NCI-H1105 treated with DMSO at 0.1 percent for 48 hours (cell line): ENCODE results near the gene ANKRD44.
A peak's percentile ranks its signal among the peaks of the same experiment; 100 is the strongest.

ENCODE experiments used
- DNase-seq: peaks from one replicate; lab custom pipeline; 2025; lab: John Stamatoyannopoulos, UW

The ANKRD44 gene

DNA sequence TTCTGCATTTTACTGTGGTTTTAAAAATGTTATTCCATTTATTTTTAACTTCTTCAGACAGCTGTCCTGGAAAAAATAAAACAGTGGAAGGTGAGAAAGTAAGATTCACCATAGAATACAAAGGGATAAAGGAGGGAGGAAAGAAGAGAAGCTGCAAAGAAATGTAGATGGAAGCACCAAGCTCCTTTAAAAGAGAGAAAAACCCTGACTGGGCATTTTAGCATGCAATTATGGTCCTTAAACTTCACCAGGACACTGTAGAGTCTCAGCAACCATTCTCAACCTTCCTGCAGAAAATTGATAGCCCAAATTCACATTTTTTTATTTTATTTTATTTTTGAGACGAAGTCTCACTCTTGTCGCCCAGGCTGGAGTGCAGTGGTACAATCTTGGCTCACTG lies 11.6 kb upstream of the ANKRD44 start:
- no peak for DNase-seq

DNA sequence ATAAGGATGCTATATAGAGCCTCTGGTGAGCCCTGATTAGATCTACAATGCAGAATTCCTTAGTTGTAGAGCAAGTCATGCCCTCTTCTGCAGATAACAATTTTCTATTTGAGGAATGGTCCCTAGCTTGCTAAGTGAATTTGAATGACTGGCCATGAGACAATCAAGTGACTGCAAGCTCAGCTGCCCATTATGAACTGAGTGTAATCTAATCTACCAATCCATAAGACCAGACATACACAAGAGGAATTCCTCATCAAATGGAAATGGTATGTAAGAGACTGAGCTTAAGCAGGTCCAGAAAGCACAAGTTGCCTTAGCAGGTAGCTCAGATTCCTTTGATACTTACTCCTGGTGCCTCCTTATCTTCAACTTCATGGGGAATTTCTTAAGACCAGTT lies 4.8 kb upstream of the ANKRD44 start:
- DNase-seq, result no peak

DNA sequence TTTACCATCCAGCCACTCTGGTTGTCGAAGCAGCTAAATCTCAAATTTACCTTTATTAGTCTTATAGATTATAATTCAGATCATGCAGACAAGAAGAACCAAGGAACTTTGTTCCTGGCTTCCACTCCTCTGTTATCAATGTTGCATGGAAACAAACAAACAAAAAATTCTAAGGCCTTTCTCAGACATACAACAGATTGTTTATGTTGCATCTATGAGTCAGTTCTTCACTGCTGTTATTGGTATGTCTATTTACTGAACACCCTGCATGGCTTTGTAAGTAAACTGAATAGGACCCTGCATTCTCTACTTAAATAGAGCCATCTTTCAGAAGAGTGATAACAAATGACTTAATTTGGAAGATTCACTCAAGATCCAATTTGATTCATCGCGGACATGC lies 1.6 kb upstream of the ANKRD44 start:
- DNase-seq, result no peak

DNA sequence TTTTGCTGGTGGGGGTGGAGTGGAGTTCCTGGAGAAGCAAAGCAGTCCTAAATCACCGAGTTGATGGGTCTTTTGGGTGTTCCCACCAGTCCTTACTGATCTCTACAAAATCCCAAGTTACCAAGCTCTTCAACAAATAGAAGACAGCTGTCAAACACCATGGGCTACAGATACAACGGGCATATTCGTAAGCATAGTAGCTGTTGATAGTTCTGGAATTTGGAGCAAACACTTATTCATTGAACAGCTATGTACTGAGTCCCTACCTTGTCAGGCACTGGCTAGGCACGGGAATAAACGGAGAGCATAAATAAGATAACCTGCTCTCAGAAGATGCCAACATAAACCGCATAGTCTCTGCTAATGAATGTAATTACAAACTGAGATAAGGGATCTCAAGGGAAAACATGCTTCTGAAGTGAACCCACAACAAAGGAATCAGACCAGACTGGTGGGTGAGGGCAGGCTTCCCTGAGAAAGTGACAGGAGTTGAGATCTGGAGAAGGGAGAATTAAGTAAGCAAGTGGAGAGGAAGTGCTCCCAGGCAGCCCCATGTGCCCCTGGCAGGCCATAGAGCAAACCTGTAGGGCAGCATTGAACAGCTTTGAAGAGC lies 947 bp upstream of the ANKRD44 start:
- peak; percentile 34 for DNase-seq

DNA sequence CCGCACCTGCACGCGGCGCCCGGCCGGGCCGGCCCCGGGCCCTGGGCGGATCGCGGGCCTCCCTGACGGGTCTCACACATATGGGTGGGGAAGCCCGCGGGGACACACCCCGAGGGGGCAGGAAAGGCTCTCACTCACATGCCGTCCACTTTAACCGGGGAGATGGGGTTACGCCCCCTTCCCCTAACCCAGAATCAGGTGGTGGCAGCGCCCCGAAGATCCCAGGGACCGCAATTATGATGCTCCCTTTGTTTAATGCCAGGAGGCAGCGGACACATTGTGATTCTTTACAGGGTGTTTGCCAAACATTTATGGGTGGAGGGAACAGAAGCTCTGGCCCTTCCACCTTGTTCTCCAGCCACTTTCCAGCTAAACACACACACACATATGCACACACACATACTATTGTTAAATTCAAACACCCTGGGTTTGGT lies 424 bp upstream of the ANKRD44 start:
- DNase-seq, result peak; percentile 34

DNA sequence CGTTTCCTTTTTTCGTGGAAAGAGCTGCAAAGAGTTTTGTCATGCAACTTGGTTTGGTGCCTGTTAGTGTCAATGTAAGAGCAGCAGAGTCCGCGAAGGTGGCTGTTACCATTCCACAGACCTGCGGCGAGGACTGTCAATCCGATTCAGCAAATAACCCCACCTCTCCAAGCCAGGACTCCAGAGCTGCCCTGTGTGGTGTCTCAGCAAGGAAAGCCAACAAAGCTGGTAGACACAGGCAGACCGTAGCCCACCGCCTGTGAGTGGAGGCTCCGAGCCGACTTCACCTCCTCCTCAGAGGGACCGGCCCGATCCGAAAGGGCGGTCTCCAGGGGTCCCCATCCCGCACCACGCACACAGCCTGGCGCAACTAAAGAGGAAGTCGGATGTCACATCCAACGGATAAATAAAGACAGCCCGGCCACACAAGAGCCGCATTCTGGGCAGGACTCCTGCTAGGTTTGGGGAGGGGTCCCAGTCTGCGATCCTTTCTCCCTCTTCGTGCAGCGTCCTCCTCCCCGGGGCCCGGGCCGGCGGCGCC lies 819 bp downstream of the ANKRD44 start:
- DNase-seq, result peak; percentile 3

DNA sequence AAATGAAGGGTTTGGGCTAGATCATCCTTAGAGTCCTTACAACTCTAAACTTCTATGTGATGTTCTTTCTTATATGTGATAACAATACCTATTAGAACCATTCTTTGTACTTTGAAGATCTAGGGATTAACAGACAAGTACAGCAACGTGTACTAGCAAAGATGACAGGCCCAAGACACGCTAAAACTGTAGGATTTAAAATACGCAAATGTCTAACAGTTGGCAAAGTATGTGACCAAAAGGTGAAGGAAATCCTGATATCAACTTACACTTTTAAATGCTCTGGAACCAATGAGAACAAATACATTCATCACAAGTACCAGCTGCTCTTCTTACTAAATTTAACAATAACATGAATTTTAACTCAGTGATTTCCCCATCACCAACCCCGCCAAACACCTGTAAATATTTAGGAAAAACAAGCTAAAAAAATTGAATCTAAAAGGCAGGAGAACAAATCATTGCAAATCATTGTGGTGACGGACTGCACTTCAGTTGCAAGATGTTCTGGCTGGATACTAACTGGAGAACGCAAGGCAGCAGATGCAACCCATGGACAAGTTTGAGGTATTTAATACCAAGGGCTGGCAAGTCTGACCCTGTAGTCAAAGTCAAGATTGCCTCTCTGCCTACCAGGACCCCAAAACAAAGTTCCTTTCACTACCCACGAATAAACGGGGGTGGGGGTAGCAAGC lies 1.4 kb downstream of the ANKRD44 start:
- no peak for DNase-seq

DNA sequence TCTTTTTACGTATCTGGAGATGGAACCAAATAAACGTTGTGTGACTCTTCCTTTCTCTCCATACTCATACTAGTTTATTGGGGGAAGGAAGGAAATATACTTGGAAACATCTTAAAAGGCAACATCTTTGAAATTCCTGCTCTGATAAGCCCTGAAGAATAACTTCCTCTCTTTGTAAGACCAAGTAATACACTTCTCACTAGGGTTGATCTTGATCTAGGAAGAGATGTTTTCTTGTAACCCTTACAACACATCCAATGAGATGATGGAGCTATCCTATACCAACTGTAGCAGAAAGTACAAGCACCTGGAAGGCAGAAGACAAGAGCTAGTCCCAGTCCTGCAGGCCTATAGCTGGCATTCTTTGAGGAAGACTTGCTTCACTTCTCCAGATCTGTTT lies 2.0 kb downstream of the ANKRD44 start:
- no peak for DNase-seq

DNA sequence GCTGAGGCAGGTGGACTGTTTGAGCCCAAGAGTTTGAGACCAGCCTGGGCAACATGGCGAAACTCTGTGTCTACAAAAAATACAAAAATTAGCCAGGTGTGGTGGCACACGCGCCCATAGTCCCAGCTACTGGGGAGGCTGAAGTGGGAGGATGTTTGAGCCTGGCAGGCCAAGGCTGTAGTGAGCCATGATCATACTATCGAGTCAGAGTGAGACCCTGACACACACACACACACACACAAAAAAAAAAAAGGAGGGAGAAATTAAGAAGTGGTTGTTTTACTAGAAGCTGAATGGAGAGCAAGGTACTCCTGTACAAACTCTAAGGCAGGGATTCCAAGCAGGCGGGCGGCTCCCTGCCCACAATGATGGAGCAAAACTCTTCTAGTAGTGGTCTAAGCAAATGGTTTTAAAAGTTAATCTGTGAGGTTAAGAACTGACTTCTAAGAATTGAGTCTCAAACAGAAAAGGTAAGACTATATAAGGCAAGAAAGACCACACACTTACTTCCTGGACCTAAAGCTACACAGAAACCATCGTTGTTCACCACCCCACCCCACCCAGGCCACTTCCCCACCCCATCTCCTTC lies 2.6 kb downstream of the ANKRD44 start:
- DNase-seq, result no peak

DNA sequence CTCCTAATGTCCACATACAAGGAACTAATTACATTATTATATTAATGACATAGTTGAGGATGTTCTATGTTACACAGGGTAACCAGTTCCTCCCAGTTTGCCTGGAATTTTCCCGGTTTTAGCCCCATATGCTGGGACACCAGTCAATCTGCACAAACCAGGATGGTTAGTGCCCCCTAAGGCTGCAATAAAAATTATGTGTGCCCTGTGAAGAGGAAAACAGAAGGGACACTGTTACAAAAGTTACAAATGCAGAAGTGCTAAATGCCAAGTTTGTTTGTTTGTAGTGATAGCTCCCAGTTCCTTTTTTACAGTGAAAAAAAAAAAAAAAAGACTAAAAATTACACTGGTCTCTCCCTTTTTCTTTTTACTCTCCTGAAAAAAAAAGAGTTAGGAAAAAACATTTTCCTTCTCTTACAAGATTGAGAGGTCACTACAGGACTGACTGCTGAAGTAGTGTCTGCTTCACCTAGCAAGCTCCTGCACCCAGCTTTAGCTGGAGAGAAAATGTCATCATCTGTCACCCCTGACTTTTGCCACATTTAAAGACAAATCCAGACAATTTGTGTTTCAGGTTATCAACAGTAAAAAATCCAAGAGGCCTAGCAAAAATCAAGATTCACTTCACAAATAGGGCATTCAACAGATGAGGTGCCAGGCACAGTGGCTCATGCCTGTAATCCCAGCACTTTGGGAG lies 3.2 kb downstream of the ANKRD44 start:
- no peak for DNase-seq

DNA sequence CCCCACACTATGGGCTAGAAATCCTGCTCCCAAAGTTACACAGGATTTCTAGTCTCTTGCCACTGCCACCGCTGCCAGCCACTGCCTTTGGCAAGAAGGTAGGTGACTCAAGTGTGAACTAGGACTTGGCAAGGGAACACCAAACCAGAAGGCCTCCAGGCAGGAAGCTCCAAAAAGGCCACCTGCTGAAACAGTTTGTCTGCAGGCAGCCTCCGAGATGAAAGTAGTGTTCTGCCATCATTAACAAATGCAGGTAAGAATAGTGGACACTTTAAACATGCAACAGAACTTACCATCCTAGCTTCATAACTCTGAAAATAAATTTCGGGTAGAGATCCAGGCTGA lies 3.9 kb downstream of the ANKRD44 start:
- no peak for DNase-seq

DNA sequence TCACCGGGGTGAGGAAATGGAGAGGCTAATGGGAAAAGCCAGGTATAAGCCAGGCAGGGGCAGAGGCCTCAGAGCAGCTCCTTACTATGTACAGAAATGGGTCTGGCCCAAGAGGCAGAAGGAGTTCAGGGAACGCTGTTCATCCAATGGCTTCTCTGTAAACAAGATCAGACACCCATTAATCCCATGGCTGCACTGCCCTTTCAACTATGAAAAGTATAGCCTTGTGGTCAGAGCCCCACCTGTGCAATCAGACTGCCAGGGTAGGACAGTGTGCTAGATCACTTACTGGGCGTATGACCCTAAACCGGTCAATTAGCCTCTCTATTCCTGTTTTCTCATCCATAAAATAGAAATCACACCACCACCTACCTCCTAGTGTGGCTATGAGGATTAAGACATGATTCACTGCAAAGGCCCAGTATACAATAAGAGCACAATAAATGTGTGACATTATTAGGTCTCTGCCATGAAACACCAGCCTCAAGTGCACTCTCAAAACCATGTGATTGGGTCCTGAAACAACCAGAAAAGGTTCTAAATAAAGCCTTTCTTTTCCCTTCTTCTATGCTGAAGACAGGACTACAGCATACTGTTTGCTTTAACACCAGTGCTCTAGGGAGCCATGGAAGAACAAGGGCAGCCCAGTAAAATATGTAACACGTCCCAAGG lies 4.4 kb downstream of the ANKRD44 start:
- DNase-seq, result no peak

DNA sequence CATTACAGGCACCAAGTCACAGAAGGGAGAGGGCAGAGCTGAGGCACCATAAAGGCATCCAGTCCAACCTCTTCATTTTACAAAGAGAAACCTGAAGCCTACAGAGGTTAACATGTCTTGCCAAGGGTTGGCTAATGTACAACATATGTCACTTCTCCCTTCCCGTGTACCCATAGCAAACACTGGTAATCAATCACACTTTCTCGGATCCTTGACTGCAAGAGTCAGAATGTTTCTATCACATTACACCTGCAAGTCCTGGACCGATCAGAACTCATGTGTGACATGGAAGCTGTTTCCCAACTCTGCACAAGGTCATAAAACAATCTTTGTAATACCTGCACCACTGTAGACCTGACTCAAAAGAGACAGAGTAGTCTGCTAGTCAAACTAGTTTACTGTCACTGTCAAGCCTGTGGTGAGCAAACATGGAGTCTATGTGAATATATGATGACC lies 6.0 kb downstream of the ANKRD44 start:
- DNase-seq, result no peak

DNA sequence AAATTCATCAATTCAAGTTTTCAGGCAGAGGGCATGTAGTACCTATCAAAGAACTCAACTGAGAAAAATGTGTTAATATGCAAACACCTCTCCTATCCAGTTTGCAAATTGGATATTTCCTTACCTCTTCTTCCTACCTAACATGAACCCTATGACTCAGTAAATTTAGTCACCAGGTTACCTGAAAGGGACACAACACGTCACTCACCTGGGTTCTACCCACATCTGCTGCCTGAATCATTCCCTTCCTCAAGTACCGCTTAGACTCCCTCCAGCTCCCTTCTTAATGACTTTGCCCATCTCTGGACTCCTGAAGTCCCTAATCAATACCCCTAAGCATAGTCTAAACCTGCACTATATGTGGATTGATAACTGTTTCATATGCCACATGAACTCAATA lies 10.4 kb downstream of the ANKRD44 start:
- no peak for DNase-seq

DNA sequence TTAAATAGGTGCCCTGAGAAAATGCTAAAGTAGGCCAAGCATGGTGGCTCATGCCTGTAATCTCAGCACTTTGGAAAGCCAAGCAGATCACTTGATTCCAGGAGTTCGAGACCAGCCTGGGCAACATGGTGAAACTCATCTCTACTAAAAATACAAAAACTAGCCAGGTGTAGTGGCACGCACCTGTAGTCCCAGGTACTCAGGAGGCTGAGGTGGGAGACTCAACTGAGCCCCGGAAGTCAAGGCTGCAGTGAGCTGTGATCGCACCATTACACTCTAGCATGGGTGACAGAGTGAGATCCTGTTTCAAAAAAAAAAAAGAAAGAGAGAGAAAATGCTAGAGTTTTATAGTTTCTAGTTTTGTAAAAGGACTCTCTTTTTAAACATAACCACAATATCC lies 12.0 kb downstream of the ANKRD44 start:
- DNase-seq, result no peak

DNA sequence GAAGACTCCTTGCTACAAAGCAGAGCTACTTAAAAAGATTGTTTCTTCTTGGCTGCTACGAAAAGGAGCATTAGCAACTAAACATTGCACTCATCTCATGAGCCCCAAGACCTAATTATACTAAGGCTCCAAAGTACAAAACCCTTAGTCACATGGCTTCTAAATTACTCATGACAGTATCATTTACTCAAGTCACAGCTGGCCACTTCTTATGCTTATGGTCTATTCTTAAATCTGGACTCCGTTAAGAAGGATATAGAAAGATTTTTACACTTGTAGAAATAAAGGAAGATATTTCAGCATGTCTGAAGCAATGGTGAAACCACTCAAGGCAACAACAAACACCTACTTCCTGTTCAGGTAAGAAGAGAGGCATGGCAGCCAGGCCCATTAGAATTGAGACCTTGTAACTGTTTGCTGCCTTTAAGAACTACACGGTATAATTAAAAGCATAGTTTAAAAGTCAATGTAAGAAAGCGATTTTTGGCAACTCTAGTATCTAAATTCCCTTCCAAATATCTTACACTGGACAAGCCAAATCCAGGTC lies 12.7 kb downstream of the ANKRD44 start:
- DNase-seq, result no peak

DNA sequence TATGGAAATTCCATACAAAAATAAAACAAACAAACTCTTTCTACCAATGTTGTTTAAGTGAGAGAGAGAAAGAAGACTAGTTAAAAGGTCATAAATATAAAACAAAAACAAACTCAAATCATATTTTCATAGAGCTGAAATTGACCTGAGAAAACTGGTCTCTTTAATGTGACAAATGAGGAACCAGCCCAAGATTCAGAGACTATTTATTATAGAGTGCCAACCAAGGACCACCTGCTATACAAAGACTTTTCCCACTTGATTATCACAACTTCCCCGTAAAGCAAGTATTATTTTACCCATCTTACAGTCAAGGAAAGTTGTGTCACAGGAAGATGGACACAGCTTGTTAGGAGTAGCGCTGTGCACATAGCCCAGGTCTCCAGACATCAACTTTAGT lies 13.3 kb downstream of the ANKRD44 start:
- no peak for DNase-seq

DNA sequence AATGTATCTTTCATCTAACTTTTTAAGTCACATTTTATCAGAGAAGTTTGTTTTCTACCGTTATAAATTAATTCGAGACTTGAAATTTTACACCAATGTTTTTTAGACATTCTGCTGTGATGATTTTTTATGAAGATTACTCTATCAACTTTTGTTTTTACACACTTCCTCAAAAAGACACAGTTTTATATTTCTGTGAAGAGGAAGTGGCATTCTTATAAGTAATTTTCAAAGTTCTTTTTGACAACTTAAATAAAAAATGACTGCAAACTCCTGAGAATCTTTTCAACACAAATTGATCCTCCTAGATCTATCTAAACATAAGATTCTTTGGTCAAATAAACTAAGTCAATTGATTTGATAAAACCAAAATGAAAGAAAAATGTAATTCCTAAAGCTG lies 13.7 kb downstream of the ANKRD44 start:
- no peak for DNase-seq

DNA sequence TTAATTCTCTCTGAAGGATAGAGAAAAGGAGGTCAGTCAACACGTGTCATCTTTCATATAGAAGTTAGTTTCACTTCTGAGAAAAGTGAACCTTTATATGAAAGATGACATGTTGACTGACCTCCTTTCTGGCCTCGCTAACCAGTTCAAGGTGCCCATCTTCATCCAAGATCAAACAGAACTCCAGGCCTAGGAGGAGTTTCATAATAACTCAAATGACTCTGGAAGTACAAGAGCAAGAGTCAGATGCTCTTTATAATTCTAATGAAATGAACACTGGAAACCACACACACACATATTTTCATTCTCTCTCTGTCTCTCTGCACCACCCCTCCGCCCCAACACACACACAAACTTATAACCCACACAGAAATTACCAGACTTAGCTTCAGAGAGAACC lies 16.3 kb downstream of the ANKRD44 start:
- DNase-seq, result no peak

DNA sequence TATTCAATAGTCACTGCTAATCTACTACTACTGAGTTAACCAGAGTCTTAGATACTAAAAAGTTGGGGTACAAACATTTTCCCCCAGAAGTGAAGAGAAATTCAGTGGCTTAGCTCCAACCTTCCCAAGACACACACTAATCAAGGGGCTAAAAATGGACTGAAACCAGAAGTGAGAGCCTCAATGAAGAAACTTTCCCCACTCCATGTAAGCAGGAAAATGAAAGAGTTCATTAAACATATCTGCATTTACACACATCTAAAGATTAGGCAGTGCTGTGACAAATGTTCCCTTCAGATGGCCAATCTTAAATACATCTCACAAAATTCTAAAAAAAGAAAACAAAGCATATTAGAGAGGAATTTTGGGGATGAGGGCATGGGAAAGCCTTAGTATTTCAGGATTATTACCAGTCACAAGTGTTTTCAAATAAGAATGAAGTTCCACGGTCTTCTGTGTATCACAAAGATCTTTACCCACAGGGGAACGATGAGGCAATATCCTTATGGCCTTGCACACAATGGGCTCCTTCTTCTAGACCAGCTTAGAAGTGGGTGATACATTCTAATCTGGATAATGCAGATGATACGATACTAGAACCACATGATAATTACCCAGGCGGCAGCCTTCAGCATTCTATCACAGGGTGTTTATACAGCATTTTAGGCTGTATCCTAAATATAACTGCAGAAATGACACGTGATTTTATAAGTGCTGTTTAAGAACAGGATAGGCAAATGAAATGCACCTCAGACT lies 17.1 kb downstream of the ANKRD44 start:
- DNase-seq, result no peak

DNA sequence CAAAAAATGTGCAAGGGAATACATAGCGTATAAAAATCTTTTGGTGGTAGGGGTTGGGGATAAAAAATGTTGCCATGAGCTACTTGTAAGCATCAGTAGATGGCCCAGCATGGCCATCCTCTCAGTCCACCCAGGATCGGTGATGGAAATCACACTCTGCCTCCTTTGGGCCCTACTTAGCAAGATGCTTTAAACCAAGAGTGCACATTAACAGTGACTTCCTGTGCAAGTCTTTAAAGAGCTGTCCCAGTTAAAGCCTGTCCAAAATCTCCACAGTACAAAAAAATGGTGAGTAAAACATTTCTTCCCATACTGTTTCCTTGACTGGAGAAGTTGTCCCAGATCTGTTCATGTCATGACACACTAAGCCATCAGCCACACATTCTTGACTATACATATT lies 18.0 kb downstream of the ANKRD44 start:
- no peak for DNase-seq
